ENCODE results near the gene ZNF841. TPM values are rescaled to one million over a fixed set of nuclear protein-coding genes. Genes with fewer than 3 reads are reported as not detected.

ZNF841 gene
- total and polyA plus RNA-seq, 2 of the 13 experiments (the other 11 are each of a cell fraction or from before 2014, with no cell fraction given), result 6.2 to 14.2 TPM

- TF ChIP-seq, protein P1, sequence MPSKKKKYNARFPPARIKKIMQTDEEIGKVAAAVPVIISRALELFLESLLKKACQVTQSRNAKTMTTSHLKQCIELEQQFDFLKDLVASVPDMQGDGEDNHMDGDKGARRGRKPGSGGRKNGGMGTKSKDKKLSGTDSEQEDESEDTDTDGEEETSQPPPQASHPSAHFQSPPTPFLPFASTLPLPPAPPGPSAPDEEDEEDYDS (CRISPR knock-in tag; IDR thresholded peaks at IDR 0.05), result peak; percentile 25; the same call in 1 of the 2 replicates
- no peak for TF ChIP-seq ZNF773 (CRISPR knock-in tag; IDR thresholded peaks at IDR 0.05; ENCODE audit: borderline replicate concordance)
- no peak for TF ChIP-seq AKAP8 (CRISPR knock-in tag; IDR thresholded peaks at IDR 0.05)
- TF ChIP-seq, protein P2, sequence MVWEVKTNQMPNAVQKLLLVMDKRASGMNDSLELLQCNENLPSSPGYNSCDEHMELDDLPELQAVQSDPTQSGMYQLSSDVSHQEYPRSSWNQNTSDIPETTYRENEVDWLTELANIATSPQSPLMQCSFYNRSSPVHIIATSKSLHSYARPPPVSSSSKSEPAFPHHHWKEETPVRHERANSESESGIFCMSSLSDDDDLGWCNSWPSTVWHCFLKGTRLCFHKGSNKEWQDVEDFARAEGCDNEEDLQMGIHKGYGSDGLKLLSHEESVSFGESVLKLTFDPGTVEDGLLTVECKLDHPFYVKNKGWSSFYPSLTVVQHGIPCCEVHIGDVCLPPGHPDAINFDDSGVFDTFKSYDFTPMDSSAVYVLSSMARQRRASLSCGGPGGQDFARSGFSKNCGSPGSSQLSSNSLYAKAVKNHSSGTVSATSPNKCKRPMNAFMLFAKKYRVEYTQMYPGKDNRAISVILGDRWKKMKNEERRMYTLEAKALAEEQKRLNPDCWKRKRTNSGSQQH (CRISPR knock-in tag; IDR thresholded peaks at IDR 0.05; ENCODE audit: low read depth), result peak; percentile 71; the same call in 1 of the 2 replicates
- no peak for TF ChIP-seq ZNF766 (CRISPR knock-in tag; IDR thresholded peaks at IDR 0.05; ENCODE audit: borderline replicate concordance)
- TF ChIP-seq HDAC1 (CRISPR knock-in tag; IDR thresholded peaks at IDR 0.05), result peak; percentile 68
- no peak for TF ChIP-seq THAP7 (CRISPR knock-in tag; IDR thresholded peaks at IDR 0.05)
- TF ChIP-seq, protein P3, sequence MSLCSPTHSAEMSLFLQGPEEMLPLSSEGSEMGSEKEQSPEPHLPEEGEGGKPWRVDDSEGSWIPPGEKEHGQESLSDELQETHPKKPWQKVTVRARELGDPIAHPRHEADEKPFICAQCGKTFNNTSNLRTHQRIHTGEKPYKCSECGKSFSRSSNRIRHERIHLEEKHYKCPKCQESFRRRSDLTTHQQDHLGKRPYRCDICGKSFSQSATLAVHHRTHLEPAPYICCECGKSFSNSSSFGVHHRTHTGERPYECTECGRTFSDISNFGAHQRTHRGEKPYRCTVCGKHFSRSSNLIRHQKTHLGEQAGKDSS (CRISPR knock-in tag; IDR thresholded peaks at IDR 0.05; ENCODE audit: borderline replicate concordance, low read depth), result no peak
- TF ChIP-seq ZNF619 (CRISPR knock-in tag; IDR thresholded peaks at IDR 0.05), result no peak
- no peak for TF ChIP-seq TMF1 (CRISPR knock-in tag; IDR thresholded peaks at IDR 0.05; ENCODE audit: low read depth)
- peak; percentile 73; the same call in 1 of the 2 replicates for TF ChIP-seq ZNF724P (CRISPR knock-in tag; IDR thresholded peaks at IDR 0.05; ENCODE audit: borderline replicate concordance)
- TF ChIP-seq AHR (CRISPR knock-in tag; IDR thresholded peaks at IDR 0.05), result no peak
- TF ChIP-seq MTERF4 (CRISPR knock-in tag; IDR thresholded peaks at IDR 0.05), result no peak
- TF ChIP-seq, protein P4, sequence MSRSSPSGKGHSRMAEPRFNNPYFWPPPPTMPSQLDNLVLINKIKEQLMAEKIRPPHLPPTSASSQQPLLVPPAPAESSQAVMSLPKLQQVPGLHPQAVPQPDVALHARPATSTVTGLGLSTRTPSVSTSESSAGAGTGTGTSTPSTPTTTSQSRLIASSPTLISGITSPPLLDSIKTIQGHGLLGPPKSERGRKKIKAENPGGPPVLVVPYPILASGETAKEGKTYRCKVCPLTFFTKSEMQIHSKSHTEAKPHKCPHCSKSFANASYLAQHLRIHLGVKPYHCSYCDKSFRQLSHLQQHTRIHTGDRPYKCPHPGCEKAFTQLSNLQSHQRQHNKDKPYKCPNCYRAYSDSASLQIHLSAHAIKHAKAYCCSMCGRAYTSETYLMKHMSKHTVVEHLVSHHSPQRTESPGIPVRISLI (CRISPR knock-in tag; IDR thresholded peaks at IDR 0.05; ENCODE audit: borderline replicate concordance), result no peak
- TF ChIP-seq, protein P5, sequence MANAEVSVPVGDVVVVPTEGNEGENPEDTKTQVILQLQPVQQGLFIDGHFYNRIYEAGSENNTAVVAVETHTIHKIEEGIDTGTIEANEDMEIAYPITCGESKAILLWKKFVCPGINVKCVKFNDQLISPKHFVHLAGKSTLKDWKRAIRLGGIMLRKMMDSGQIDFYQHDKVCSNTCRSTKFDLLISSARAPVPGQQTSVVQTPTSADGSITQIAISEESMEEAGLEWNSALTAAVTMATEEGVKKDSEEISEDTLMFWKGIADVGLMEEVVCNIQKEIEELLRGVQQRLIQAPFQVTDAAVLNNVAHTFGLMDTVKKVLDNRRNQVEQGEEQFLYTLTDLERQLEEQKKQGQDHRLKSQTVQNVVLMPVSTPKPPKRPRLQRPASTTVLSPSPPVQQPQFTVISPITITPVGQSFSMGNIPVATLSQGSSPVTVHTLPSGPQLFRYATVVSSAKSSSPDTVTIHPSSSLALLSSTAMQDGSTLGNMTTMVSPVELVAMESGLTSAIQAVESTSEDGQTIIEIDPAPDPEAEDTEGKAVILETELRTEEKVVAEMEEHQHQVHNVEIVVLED (CRISPR knock-in tag; IDR thresholded peaks at IDR 0.05; ENCODE audit: borderline replicate concordance), result peak; percentile 96
- TF ChIP-seq SOX13 (IDR thresholded peaks at IDR 0.05), result no peak
- no peak; a peak in 1 of 4 replicates for TF ChIP-seq SOX13 (CRISPR knock-in tag; conservative IDR thresholded peaks at IDR 0.05 in 1 of 2, IDR thresholded peaks at IDR 0.05 in 1 of 2)
- TF ChIP-seq SP1 (IDR thresholded peaks at IDR 0.05), result no peak
- no peak; the same call in 1 of the 2 replicates for TF ChIP-seq SP1 (CRISPR knock-in tag; IDR thresholded peaks at IDR 0.05)
Observed at GRCh38 chr19:52048555-52049501, 46.7 kb downstream of the ZNF841 start, which contains the start of gene ZNF432 (continued).

All from HepG2 (cell line).